ENCODE measurements around the gene TECPR2. TPM values are rescaled to one million over a fixed set of nuclear protein-coding genes. Genes with fewer than 3 reads are reported as not detected.

TECPR2 gene
- polyA plus RNA-seq, 2 donors: 3.3 to 3.8 TPM

DNA sequence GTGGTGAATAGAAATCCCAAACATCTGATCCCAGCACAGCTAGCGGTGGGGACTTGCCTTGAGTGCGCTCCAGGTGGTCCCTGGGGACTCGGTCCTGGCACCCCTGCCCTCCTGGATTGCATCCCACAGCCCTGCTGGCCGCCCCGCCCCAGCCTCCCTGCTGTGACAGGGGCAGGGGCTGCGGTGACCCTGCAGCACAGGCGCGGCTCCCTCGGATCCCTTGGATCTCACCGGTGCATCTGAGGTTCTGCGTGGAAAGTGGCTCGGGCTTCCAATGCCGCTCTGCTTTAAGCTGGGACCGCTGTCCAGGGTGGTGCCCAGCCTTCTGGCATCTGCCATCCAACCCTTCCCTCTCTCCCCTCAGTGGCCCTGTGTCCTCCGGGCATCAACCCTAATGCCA lies 130.8 kb downstream of the TECPR2 start:
- Histone ChIP-seq H3K36me3 (ENCODE audit: control insufficient read depth in 2 of 2, insufficient read depth in 2 of 2, low read length in 1 of 2) (peaks cover 6 to 24% of the 10 kb centered on the region in 2 donors), H3K27me3 (ENCODE audit: control insufficient read depth in 1 of 2, insufficient read depth in 2 of 2, low read length in 2 of 2) (no peaks in the 10 kb centered on the region), H3K4me3 (ENCODE audit: low read depth in 1 of 2, low read length in 2 of 2) (no peak overlapping the region), H3K27ac (ENCODE audit: low read depth in 2 of 2, low read length in 1 of 2) (no peak overlapping the region), H3K9me3 (ENCODE audit: control insufficient read depth in 2 of 2, insufficient read depth in 1 of 2, low read depth in 1 of 2, low read length in 1 of 2) (no peaks in the 10 kb centered on the region), H3K4me1 (ENCODE audit: control insufficient read depth in 2 of 2, insufficient read depth in 2 of 2, low read length in 1 of 2) (peaks cover 0 to 2% of the 10 kb centered on the region in 2 donors)
- WGBS, 2 donors: 94 to 97% methylated on average over 14 to 15 of the region's 15 CpGs

DNA sequence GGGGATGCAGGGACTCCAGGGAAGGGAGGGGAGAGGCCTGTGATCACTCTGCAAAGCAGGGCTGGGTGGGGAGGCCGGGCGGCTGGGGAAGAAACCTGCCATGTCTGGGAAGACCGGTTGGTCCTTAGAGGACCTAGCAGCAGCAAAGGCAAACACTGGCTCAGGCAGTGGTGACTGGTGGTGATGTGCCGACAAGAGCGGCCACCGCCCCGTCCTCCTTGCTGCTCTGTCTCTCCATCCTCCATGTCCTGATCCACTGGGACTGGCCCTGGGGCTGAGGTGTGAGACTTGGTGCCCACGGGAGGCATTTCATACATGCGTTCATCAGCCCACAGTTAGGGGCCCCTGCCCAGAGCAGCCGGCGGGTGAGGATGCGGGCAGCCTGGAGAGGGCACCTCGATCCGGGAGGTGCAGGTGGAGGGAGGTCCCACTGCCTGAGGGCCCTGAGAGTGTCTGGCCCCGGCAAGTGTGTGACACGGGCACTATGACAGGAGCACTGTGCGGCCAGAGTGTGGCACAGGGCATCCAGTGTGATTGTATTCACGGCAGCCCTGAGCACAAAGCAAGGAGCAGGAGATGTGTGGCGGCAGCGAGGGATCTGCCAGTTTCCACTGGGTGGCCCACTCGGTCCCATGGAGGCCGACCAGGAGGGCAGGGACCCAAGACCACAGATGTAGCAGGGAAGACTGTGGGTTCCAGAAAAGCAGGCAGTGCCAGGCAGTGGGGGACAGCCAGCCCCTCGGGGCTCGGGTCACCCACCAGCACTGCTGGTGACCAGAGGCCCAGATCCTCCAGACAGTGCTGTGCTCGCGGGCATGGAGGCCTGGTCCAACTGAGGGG lies 133.0 kb downstream of the TECPR2 start:
- H3K36me3 ChIP-seq (ENCODE audit: control insufficient read depth in 2 of 2, insufficient read depth in 2 of 2, low read length in 1 of 2): peaks cover 7 to 30% of the 10 kb centered on the region in 2 donors
- peaks cover 2 to 4% of the 10 kb centered on the region in 2 donors for H3K4me1 ChIP-seq (ENCODE audit: control insufficient read depth in 2 of 2, insufficient read depth in 2 of 2, low read length in 1 of 2)
- peaks cover 0 to 3% of the 10 kb centered on the region in 2 donors for H3K9me3 ChIP-seq (ENCODE audit: control insufficient read depth in 2 of 2, insufficient read depth in 1 of 2, low read depth in 1 of 2, low read length in 1 of 2)
- WGBS, 2 donors: 94% methylated on average over 26 of the region's 26 CpGs
- H3K27ac ChIP-seq (ENCODE audit: low read depth in 2 of 2, low read length in 1 of 2): no peak overlapping the region
- no peak overlapping the region for H3K4me3 ChIP-seq (ENCODE audit: low read depth in 1 of 2, low read length in 2 of 2)
- H3K27me3 ChIP-seq (ENCODE audit: control insufficient read depth in 1 of 2, insufficient read depth in 2 of 2, low read length in 2 of 2): no peaks in the 10 kb centered on the region

DNA sequence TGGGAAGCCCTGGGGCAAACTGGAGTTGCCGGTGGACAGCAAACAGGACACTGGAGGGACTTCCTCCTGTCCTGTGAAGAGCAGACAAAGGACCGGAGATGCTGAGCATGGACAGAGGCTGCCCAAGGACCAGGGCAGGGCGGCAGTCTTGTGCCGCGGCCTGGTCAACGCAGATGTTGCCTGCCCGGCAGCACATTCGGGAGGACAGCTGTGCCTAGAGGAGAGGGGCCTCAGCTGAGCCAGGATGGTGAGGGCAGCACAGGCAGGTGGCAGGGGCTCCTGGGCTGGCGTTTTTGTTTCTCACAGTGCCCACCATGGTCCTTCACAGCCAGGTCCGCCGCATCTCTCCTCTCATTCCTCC lies 133.6 kb downstream of the TECPR2 start:
- Histone ChIP-seq H3K27ac (ENCODE audit: low read depth in 2 of 2, low read length in 1 of 2) (no peak overlapping the region), H3K4me1 (ENCODE audit: control insufficient read depth in 2 of 2, insufficient read depth in 2 of 2, low read length in 1 of 2) (peaks cover 2 to 4% of the 10 kb centered on the region in 2 donors), H3K27me3 (ENCODE audit: control insufficient read depth in 1 of 2, insufficient read depth in 2 of 2, low read length in 2 of 2) (no peaks in the 10 kb centered on the region), H3K36me3 (ENCODE audit: control insufficient read depth in 2 of 2, insufficient read depth in 2 of 2, low read length in 1 of 2) (peaks cover 7 to 30% of the 10 kb centered on the region in 2 donors), H3K9me3 (ENCODE audit: control insufficient read depth in 2 of 2, insufficient read depth in 1 of 2, low read depth in 1 of 2, low read length in 1 of 2) (peaks cover 0 to 3% of the 10 kb centered on the region in 2 donors), H3K4me3 (ENCODE audit: low read depth in 1 of 2, low read length in 2 of 2) (no peak overlapping the region)
- WGBS, 2 donors: 89 to 94% methylated on average over 11 of the region's 11 CpGs

DNA sequence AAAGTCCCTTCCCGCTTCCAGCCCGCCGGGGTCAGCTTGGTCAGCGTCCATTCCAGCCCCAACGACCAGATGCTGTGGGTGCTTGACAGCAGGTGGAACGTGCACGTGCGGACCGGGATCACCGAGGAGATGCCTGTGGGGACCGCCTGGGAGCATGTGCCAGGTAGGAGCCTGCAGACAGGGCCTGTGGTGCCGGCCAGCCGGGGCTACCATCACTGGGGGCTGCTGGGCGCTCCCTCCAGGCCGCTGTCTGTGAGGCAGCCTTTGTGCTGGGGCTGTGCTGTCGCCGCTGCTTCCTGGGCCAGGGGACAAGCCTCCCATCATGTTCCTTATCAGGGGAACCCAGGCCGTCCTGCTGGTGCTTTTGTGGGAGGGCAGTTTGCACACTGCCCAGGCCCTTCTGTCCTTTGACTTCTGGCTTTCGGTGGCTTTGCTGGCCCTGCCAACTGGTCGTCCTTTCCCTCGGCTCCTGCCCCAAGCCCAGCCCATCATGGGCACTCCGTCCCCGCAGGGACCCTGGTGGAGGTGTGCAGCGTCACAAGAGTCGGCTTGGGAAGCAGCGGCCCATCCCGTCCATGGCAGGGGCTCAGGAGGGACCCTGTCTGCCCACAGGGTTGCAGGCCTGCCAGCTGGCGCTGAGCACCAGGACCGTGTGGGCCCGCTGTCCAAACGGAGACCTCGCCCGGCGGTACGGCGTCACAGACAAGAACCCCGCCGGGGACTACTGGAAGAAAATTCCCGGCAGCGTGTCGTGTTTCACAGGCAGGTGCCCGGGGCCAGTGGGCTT lies 134.4 kb downstream of the TECPR2 start:
- H3K27me3 ChIP-seq (ENCODE audit: control insufficient read depth in 1 of 2, insufficient read depth in 2 of 2, low read length in 2 of 2): no peaks in the 10 kb centered on the region
- no peak overlapping the region for H3K4me3 ChIP-seq (ENCODE audit: low read depth in 1 of 2, low read length in 2 of 2)
- peaks cover 7 to 30% of the 10 kb centered on the region in 2 donors for H3K36me3 ChIP-seq (ENCODE audit: control insufficient read depth in 2 of 2, insufficient read depth in 2 of 2, low read length in 1 of 2)
- WGBS, 2 donors: 93% methylated on average over 42 of the region's 42 CpGs
- H3K9me3 ChIP-seq (ENCODE audit: control insufficient read depth in 2 of 2, insufficient read depth in 1 of 2, low read depth in 1 of 2, low read length in 1 of 2): peaks cover 0 to 3% of the 10 kb centered on the region in 2 donors
- H3K27ac ChIP-seq (ENCODE audit: low read depth in 2 of 2, low read length in 1 of 2): no peak overlapping the region
- peaks cover 0 to 4% of the 10 kb centered on the region in 2 donors for H3K4me1 ChIP-seq (ENCODE audit: control insufficient read depth in 2 of 2, insufficient read depth in 2 of 2, low read length in 1 of 2)

DNA sequence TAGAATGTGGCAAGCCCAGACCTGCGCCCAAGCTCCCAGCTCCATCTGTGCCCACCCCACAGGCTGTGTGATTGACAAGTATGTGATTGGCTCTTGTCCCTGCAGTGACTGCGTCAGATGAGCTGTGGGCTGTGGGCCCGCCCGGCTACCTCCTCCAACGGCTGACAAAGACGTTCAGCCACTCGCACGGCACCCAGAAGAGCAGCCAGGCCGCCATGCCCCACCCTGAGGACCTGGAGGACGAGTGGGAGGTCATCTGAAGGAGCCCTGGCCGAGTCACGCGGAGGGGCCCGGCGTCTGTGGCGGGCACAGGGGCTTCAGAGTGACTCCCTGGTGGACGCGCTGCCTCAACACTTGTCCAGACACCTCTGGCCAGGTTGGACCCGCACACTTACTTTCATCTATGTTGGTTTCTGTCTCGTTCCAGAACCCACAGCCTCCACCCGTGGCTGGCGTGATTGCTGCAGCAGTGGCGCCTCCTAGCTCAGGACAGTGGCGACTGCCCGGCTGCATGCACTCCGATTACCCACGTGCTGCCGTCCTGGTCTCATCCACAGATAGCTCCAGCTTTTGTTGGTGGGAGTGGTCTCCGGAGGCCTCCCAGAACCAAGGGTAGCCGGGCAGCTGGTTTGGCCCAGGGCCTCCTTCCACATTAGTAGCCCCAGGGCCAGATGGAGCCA lies 135.4 kb downstream of the TECPR2 start:
- 85 to 87% methylated on average over 30 of the region's 30 CpGs for WGBS, 2 donors
- H3K9me3 ChIP-seq (ENCODE audit: control insufficient read depth in 2 of 2, insufficient read depth in 1 of 2, low read depth in 1 of 2, low read length in 1 of 2): peaks cover 0 to 3% of the 10 kb centered on the region in 2 donors
- H3K27me3 ChIP-seq (ENCODE audit: control insufficient read depth in 1 of 2, insufficient read depth in 2 of 2, low read length in 2 of 2): no peaks in the 10 kb centered on the region
- no peak overlapping the region for H3K27ac ChIP-seq (ENCODE audit: low read depth in 2 of 2, low read length in 1 of 2)
- H3K4me3 ChIP-seq (ENCODE audit: low read depth in 1 of 2, low read length in 2 of 2): no peak overlapping the region
- H3K36me3 ChIP-seq (ENCODE audit: control insufficient read depth in 2 of 2, insufficient read depth in 2 of 2, low read length in 1 of 2): peaks cover 7 to 27% of the 10 kb centered on the region in 2 donors
- peaks cover 0 to 4% of the 10 kb centered on the region in 2 donors for H3K4me1 ChIP-seq (ENCODE audit: control insufficient read depth in 2 of 2, insufficient read depth in 2 of 2, low read length in 1 of 2)

DNA sequence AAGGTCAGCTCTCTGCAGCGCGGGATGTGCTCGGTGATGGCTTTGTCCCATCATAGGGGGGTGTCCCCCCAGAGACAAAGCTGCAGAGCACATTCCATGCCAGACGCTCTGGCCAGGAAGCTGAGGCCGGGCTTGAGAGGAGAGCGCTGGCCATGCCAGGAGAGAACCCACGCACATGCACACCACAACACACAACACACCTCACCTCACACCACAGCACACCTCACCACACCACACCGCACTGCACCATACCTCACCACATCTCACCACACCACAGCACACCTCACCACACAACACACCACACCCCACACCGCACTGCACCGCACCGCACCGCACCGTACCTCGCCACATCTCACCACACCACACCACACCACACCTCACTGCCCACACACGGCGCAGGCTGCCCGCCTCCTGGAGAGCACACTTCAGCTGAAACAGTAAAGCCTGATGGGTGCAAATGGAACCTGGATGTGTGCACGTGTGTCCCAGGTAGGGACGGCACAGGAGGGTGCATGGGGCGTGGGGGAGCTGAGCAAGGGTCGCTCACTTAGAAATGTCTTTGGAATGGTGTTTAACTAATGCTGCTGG lies 136.0 kb downstream of the TECPR2 start:
- Histone ChIP-seq H3K9me3 (ENCODE audit: control insufficient read depth in 2 of 2, insufficient read depth in 1 of 2, low read depth in 1 of 2, low read length in 1 of 2) (peaks cover 0 to 3% of the 10 kb centered on the region in 2 donors), H3K36me3 (ENCODE audit: control insufficient read depth in 2 of 2, insufficient read depth in 2 of 2, low read length in 1 of 2) (peaks cover 7 to 24% of the 10 kb centered on the region in 2 donors)
- 88 to 90% methylated on average over 21 of the region's 21 CpGs for WGBS, 2 donors

DNA sequence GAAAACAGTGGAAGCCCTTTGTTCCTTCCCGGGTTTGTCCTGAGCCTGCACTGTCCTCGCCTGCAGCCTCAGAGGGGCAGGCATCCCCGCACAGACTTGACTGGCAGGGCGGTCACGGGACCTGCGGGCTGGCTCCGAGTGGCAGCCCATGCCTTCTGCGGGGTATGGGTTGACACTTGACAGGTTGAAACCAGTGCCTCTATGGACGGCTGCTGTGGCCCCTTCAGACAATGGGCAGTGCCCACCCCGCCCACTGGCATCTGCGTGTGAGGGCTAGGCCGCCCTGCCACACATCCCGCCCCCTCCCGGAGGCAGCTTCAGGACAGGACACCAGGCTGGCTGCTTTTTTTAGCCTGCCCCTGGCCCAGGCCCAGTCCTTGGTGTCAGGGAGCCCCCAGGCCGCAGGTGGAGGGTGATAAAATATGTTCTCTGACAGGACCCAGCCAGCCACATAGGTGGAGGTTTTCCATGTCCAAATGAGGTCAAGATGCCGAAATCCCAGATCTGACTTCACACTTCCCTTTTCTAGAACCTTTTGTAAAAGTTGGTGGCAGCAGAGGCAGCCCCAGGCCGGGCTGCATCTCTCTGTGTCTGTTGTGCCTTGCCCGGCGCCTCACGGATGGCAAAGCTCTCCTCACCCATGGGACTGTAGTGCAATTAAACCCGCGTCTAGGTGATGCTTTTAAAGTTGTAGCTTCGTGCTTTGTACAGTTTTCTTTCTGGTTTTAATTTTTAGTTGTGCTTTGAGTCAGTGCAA lies 136.8 kb downstream of the TECPR2 start:
- Histone ChIP-seq H3K4me3 (ENCODE audit: low read depth in 1 of 2, low read length in 2 of 2) (no peak overlapping the region), H3K27me3 (ENCODE audit: control insufficient read depth in 1 of 2, insufficient read depth in 2 of 2, low read length in 2 of 2) (no peaks in the 10 kb centered on the region), H3K27ac (ENCODE audit: low read depth in 2 of 2, low read length in 1 of 2) (peak overlapping the region in 1 of 2 donors; percentile 40), H3K4me1 (ENCODE audit: control insufficient read depth in 2 of 2, insufficient read depth in 2 of 2, low read length in 1 of 2) (peaks cover 0 to 4% of the 10 kb centered on the region in 2 donors), H3K9me3 (ENCODE audit: control insufficient read depth in 2 of 2, insufficient read depth in 1 of 2, low read depth in 1 of 2, low read length in 1 of 2) (peaks cover 0 to 3% of the 10 kb centered on the region in 2 donors), H3K36me3 (ENCODE audit: control insufficient read depth in 2 of 2, insufficient read depth in 2 of 2, low read length in 1 of 2) (peaks cover 7 to 24% of the 10 kb centered on the region in 2 donors)
- 81 to 86% methylated on average over 23 of the region's 23 CpGs for WGBS, 2 donors

More for the DNA sequence above, 136.0 kb downstream of the TECPR2 start:
- H3K4me3 ChIP-seq (ENCODE audit: low read depth in 1 of 2, low read length in 2 of 2): no peak overlapping the region
- H3K27ac ChIP-seq (ENCODE audit: low read depth in 2 of 2, low read length in 1 of 2): no peak overlapping the region
- H3K27me3 ChIP-seq (ENCODE audit: control insufficient read depth in 1 of 2, insufficient read depth in 2 of 2, low read length in 2 of 2): no peaks in the 10 kb centered on the region
- peaks cover 0 to 4% of the 10 kb centered on the region in 2 donors for H3K4me1 ChIP-seq (ENCODE audit: control insufficient read depth in 2 of 2, insufficient read depth in 2 of 2, low read length in 1 of 2)

DNA sequence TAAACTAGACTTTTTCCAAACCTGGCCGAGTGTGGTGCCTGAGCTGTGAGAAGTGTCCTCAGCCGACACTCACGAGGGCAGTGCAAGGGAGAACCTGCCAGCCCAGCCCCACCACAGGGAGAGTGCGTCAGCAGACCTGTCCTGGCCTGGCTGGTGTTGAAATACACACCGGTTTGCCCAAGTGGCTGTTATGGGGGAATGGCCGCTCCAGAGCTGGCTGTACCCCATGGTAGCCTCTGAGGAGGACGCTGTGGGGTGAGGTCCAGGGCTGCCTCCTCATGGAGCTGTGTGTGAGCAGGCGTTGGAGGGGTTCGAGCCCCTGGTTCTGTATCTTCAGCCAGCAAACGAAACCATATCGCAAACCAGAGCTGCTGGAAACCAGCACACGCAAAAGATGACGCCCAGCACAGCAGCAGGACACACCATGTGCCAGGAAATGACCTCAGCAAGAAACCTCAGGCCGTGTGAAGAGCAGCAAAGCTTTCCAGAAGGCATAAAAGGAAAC lies 137.5 kb downstream of the TECPR2 start:
- 72% methylated on average over 14 of the region's 14 CpGs for WGBS, 2 donors
- Histone ChIP-seq H3K4me3 (ENCODE audit: low read depth in 1 of 2, low read length in 2 of 2) (no peak overlapping the region), H3K27ac (ENCODE audit: low read depth in 2 of 2, low read length in 1 of 2) (peak overlapping the region; percentile 29 to 84), H3K36me3 (ENCODE audit: control insufficient read depth in 2 of 2, insufficient read depth in 2 of 2, low read length in 1 of 2) (peaks cover 7 to 24% of the 10 kb centered on the region in 2 donors), H3K4me1 (ENCODE audit: control insufficient read depth in 2 of 2, insufficient read depth in 2 of 2, low read length in 1 of 2) (peaks cover 0 to 4% of the 10 kb centered on the region in 2 donors), H3K9me3 (ENCODE audit: control insufficient read depth in 2 of 2, insufficient read depth in 1 of 2, low read depth in 1 of 2, low read length in 1 of 2) (peaks cover 0 to 3% of the 10 kb centered on the region in 2 donors), H3K27me3 (ENCODE audit: control insufficient read depth in 1 of 2, insufficient read depth in 2 of 2, low read length in 2 of 2) (no peaks in the 10 kb centered on the region)
